Endothelial cell of umbilical vein (primary cell): ENCODE measurements around the gene HDHD5. TPM values are rescaled to one million over a fixed set of nuclear protein-coding genes. Genes with fewer than 3 reads are reported as not detected.

Experiments used
- BruUV-seq: library from RNA; stranded (reverse); fragments of 400-500 nt; replicated peaks from 2 replicates; lab custom pipeline; 2021; lab: Mats Ljungman, UMichigan
- CTCF ChIA-PET: fragments of 300-600, 350-600 bp; sonication (Branson Sonifier 250); formaldehyde crosslinking; loops from one replicate; lab custom pipeline; 2021; ENCODE audit warnings: antibody characterized with exemption, inconsistent platforms; lab: Charles Lee
- POLR2A ChIA-PET: fragments of 300-600, 350-600 bp; sonication (Branson Sonifier 250); formaldehyde crosslinking; loops from one replicate; lab custom pipeline; 2021; ENCODE audit warnings: antibody characterized with exemption, inconsistent platforms; lab: Charles Lee
- DNase-seq: peaks from one replicate; pipeline ENCODE4 v3.0.0-alpha.2; 2011; ENCODE audit warnings: low read depth, low spot score
- FAIRE-seq: peaks from 2 replicates; lab custom pipeline; 2011; peaks lifted over from hg19 to GRCh38; lab: Jason Lieb, UNC
- H2AFZ ChIP-seq: 2 replicates; pipeline ENCODE4 v1.6.0; 2012; ENCODE audit warnings: low read depth, low read length, control low read depth, inconsistent platforms
- H3K27ac ChIP-seq: 2 replicates; pipeline ENCODE4 v1.5.1; 2011; ENCODE audit warnings: low read depth, mild to moderate bottlenecking, control low read depth, low read length, moderate library complexity; ENCODE audit not compliant: insufficient read depth
- H3K27me3 ChIP-seq, 2 experiments: 2 replicates each; pipeline versions ENCODE4 v1.6.0 to v1.6.1; 2011; ENCODE audit warnings: low read length in 2 of 2, mixed read lengths in 1 of 2; ENCODE audit not compliant: control insufficient read depth in 2 of 2, insufficient read depth in 2 of 2
- H3K36me3 ChIP-seq, 2 experiments: 2 replicates in 1 of 2; 3 replicates in 1 of 2; pipeline ENCODE4 v1.5.1; 2011; ENCODE audit warnings: low read length in 2 of 2, mild to moderate bottlenecking in 1 of 2, moderate library complexity in 1 of 2; ENCODE audit not compliant: control insufficient read depth in 2 of 2, insufficient read depth in 2 of 2; ENCODE audit errors: extremely low read depth in 1 of 2
- H3K4me1 ChIP-seq: 3 replicates; pipeline ENCODE4 v1.5.1; 2011; ENCODE audit warnings: mild to moderate bottlenecking, low read length; ENCODE audit not compliant: control insufficient read depth, insufficient read depth; ENCODE audit errors: extremely low read depth
- H3K4me2 ChIP-seq: 2 replicates; pipeline ENCODE4 v1.6.1; 2011; ENCODE audit warnings: low read length, control low read depth, mixed read lengths; ENCODE audit not compliant: insufficient read depth
- H3K4me3 ChIP-seq, 3 experiments: fragments of 200-600 bp in 1 of 3; sonication (generic), shearing (Covaris generic) in 1 of 3; replicated peaks in 1 of 3; 2 replicates each; pipeline ENCODE4 v1.5.1; 2011 to 2016; ENCODE audit warnings: control low read depth in 3 of 3, low read length in 3 of 3, mild to moderate bottlenecking in 2 of 3, inconsistent platforms in 1 of 3, low read depth in 1 of 3, moderate library complexity in 1 of 3; ENCODE audit not compliant: insufficient read depth in 1 of 3
- H3K79me2 ChIP-seq: 2 replicates; pipeline ENCODE4 v1.6.0; 2012; ENCODE audit warnings: low read length, inconsistent platforms; ENCODE audit not compliant: control insufficient read depth, insufficient read depth
- H3K9ac ChIP-seq: replicated peaks from 2 replicates; pipeline ENCODE3; 2011; ENCODE audit warnings: low read length, control low read depth; ENCODE audit not compliant: insufficient read depth; ENCODE audit errors: extremely low read depth
- H3K9me1 ChIP-seq: replicated peaks from 3 replicates; pipeline ENCODE4 v1.6.0; 2011; ENCODE audit warnings: mild to moderate bottlenecking, low read length; ENCODE audit not compliant: control insufficient read depth, insufficient read depth; ENCODE audit errors: extremely low read depth
- H3K9me3 ChIP-seq: replicated peaks from 2 replicates; pipeline ENCODE4 v1.5.1; 2012; ENCODE audit warnings: low read length, inconsistent platforms; ENCODE audit not compliant: control insufficient read depth, insufficient read depth
- H4K20me1 ChIP-seq: replicated peaks from 2 replicates; pipeline ENCODE3; 2011; ENCODE audit warnings: mild to moderate bottlenecking, low read length; ENCODE audit not compliant: control insufficient read depth, insufficient read depth; ENCODE audit errors: extremely low read depth
- CTCF ChIP-seq, 2 donors: IDR thresholded peaks; 1 replicate in 1 of 2; 2 replicates in 1 of 2; pipeline ENCODE4 v1.5.1; 2011; ENCODE audit warnings: low read length in 2 of 2, mild to moderate bottlenecking in 2 of 2, moderate library complexity in 2 of 2, control low read depth in 1 of 2, inconsistent platforms in 1 of 2, low read depth in 1 of 2; ENCODE audit not compliant: insufficient read depth in 1 of 2; ENCODE audit errors: extremely low read depth in 1 of 2
- GATA2 ChIP-seq: IDR thresholded peaks from 2 replicates; pipeline ENCODE4 v1.7.0; 2011; ENCODE audit warnings: low read depth, mild to moderate bottlenecking, moderate library complexity, mixed read lengths, low read length; ENCODE audit not compliant: insufficient read length, insufficient read depth
- JUN ChIP-seq: IDR thresholded peaks from 2 replicates; pipeline ENCODE4 v1.6.1; 2011; ENCODE audit warnings: borderline replicate concordance, low read depth; ENCODE audit not compliant: insufficient read length, insufficient read depth
- POLR2AphosphoS5 ChIP-seq: IDR thresholded peaks from 2 replicates; pipeline ENCODE4 v1.6.1; 2012; ENCODE audit warnings: low read depth, mild to moderate bottlenecking, control low read depth, low read length, moderate library complexity; ENCODE audit not compliant: insufficient read depth
- dilution Hi-C: fragments of 300-500 bp; cut with MboI; formaldehyde crosslinking; loops from one replicate; pipeline ENCODE4 v1.15.0; 2019; ENCODE audit warnings: low sequenced_read_pairs; ENCODE audit not compliant: extremely low pct_ligation_motif_present
- intact Hi-C: fragments of 100-400 bp; cut with micrococcal nuclease; formaldehyde crosslinking; loops from one replicate; pipeline ENCODE4 v1.10.0; 2022
- polyA plus RNA-seq, 4 experiments: library from polyadenylated mRNA; depleted of rRNA in 3 of 4; stranded (reverse) in 3 of 4; unstranded in 1 of 4; fragments of >200 nt; gene quantifications; 2 replicates each; pipeline versions ENCODE4 v1.2.1 to v1.2.3, GENCODE V29; 2011 to 2012; ENCODE audit warnings: missing spikeins in 1 of 4
- total RNA-seq: library from RNA; stranded (reverse); gene quantifications from 2 replicates; pipeline ENCODE4 v1.2.3, GENCODE V29; 2021

The HDHD5 gene
- total and polyA plus RNA-seq, 2 donors (not counting 3 experiments of a cell fraction or from before 2014, with no cell fraction given) = 28.1 to 54.1 TPM

GRCh38 chr22:17172029-17172833 lies 13.2 kb upstream of the HDHD5 start:
- Histone ChIP-seq H3K27ac (no peak overlapping the region), H3K36me3 (no peaks in the 10 kb centered on the region), H3K4me3 (peak overlapping the region in 1 of 3 experiments; percentile 46), H3K4me2 (no peak overlapping the region), H3K4me1 (peaks cover 2% of the 10 kb centered on the region), H4K20me1 (no peaks in the 10 kb centered on the region), H3K9me3 (no peaks in the 10 kb centered on the region), H3K79me2 (no peaks in the 10 kb centered on the region), H3K27me3 (no peaks in the 10 kb centered on the region), H3K9me1 (no peaks in the 10 kb centered on the region), H3K9ac (peak overlapping the region; percentile 20), H2AFZ (peak overlapping the region; percentile 95)
- dilution Hi-C loops = no loop called here
- CTCF ChIA-PET = interaction anchor here (0.5 to 5.6 kb wide), 58 partner anchors 9 to 904 kb away, joined by 3 to 215 read pairs (median 6); partner anchors contain the start of genes ADA2, CECR2, HDHD5 and IL17RA
- FAIRE-seq = no peak
- BruUV-seq = no TSS peak
- intact Hi-C loops = loop anchor here (10.0 kb wide), 1 partner anchor 163 kb away; no protein-coding TSS in a partner anchor
- POLR2A ChIA-PET = interaction anchor here (0.6 to 1.0 kb wide), 6 partner anchors 8 to 330 kb away, joined by 3 to 4 read pairs (median 3); no protein-coding TSS in a partner anchor
- DNase-seq = no peak
- no peak for TF ChIP-seq GATA2

GRCh38 chr22:17171153-17172028 lies 12.3 kb upstream of the HDHD5 start:
- Histone ChIP-seq H3K27me3 (no peaks in the 10 kb centered on the region), H3K4me3 (peak overlapping the region; percentile 13 to 53 (median 46)), H3K4me1 (peaks cover 2% of the 10 kb centered on the region), H3K9me3 (no peaks in the 10 kb centered on the region), H3K4me2 (peak overlapping the region; percentile 11), H3K9ac (peak overlapping the region; percentile 88), H2AFZ (peak overlapping the region; percentile 95), H3K27ac (peak overlapping the region; percentile 84), H4K20me1 (no peaks in the 10 kb centered on the region), H3K9me1 (no peaks in the 10 kb centered on the region), H3K79me2 (no peaks in the 10 kb centered on the region), H3K36me3 (no peaks in the 10 kb centered on the region)
- ChIA-PET CTCF (interaction anchor here (0.6 to 5.6 kb wide), 65 partner anchors 9 to 905 kb away, joined by 3 to 215 read pairs (median 4); partner anchors contain the start of genes ADA2, CECR2, HDHD5 and IL17RA), POLR2A (interaction anchor here (0.5 to 1.0 kb wide), 8 partner anchors 9 to 330 kb away, joined by 3 to 5 read pairs (median 3); no protein-coding TSS in a partner anchor)
- intact Hi-C loops (loop anchor here (1.0 to 10.0 kb wide), 9 partner anchors 12 to 330 kb away; partner anchors contain the start of gene HDHD5), dilution Hi-C loops (no loop called here)
- TF ChIP-seq POLR2AphosphoS5 (peak; percentile 69), CTCF (IDR thresholded peaks at IDR 0.05; ENCODE audit: extremely low read depth in 1 of 2, insufficient read depth in 1 of 2, low read depth in 1 of 2, low read length in 2 of 2) (peak; percentile 68 to 95), JUN (no peak)
- no TSS peak for BruUV-seq
- DNase-seq = peak; percentile 89
- peak; percentile 90 for FAIRE-seq
